Keratinocyte (primary cell): Measurements from ENCODE around the gene DENND11. TPM values are rescaled to one million over a fixed set of nuclear protein-coding genes. Genes with fewer than 3 reads are reported as not detected.

Source experiments
- DNase-seq: peaks from one replicate; pipeline ENCODE4 v3.0.0-alpha.2; 2011; ENCODE audit warnings: low read depth, missing footprints, low spot score
- FAIRE-seq: peaks from 2 replicates; lab custom pipeline; 2011; peaks lifted over from hg19 to GRCh38; lab: Jason Lieb, UNC
- H2AFZ ChIP-seq: 2 replicates; pipeline ENCODE4 v1.6.0; 2012; ENCODE audit warnings: low read length, control low read depth, inconsistent platforms; ENCODE audit not compliant: control insufficient read depth
- H3K27ac ChIP-seq: 2 replicates; pipeline ENCODE4 v1.5.1; 2011; ENCODE audit warnings: low read length; ENCODE audit not compliant: control insufficient read depth, insufficient read depth
- H3K27me3 ChIP-seq: 3 replicates; pipeline ENCODE4 v1.6.0; 2011; ENCODE audit warnings: low read length; ENCODE audit not compliant: control insufficient read depth, insufficient read depth; ENCODE audit errors: extremely low read depth
- H3K36me3 ChIP-seq, 2 experiments: 2 replicates in 1 of 2; 3 replicates in 1 of 2; pipeline ENCODE4 v1.5.1; 2011; ENCODE audit warnings: low read length in 2 of 2, mild to moderate bottlenecking in 1 of 2; ENCODE audit not compliant: control insufficient read depth in 2 of 2, insufficient read depth in 2 of 2; ENCODE audit errors: extremely low read depth in 1 of 2
- H3K4me1 ChIP-seq: 3 replicates; pipeline ENCODE4 v1.5.1; 2011; ENCODE audit warnings: low read length; ENCODE audit not compliant: control insufficient read depth, insufficient read depth; ENCODE audit errors: extremely low read depth
- H3K4me2 ChIP-seq: 3 replicates; pipeline ENCODE4 v1.6.0; 2011; ENCODE audit warnings: low read depth, low read length; ENCODE audit not compliant: control insufficient read depth, insufficient read depth; ENCODE audit errors: extremely low read depth
- H3K4me3 ChIP-seq, 3 experiments: fragments of 200-600 bp in 1 of 3; sonication (generic) in 1 of 3; 2 replicates in 2 of 3; 3 replicates in 1 of 3; pipeline ENCODE4 v1.5.1; 2011 to 2016; ENCODE audit warnings: low read length in 3 of 3, mild to moderate bottlenecking in 3 of 3, control low read depth in 2 of 3, inconsistent platforms in 1 of 3, low read depth in 1 of 3, mixed read lengths in 1 of 3, mixed run types in 1 of 3, moderate library complexity in 1 of 3; ENCODE audit not compliant: control insufficient read depth in 2 of 3, insufficient read depth in 2 of 3; ENCODE audit errors: extremely low read depth in 1 of 3
- H3K79me2 ChIP-seq: 2 replicates; pipeline ENCODE4 v1.6.0; 2012; ENCODE audit warnings: low read length; ENCODE audit not compliant: control insufficient read depth, insufficient read depth
- H3K9ac ChIP-seq: 3 replicates; pipeline ENCODE4 v1.6.0; 2011; ENCODE audit warnings: low read length; ENCODE audit not compliant: control insufficient read depth, insufficient read depth; ENCODE audit errors: extremely low read depth
- H3K9me1 ChIP-seq: 3 replicates; pipeline ENCODE4 v1.6.0; 2011; ENCODE audit warnings: low read length; ENCODE audit not compliant: control insufficient read depth, insufficient read depth; ENCODE audit errors: extremely low read depth
- H3K9me3 ChIP-seq: 2 replicates; pipeline ENCODE4 v1.5.1; 2012; ENCODE audit warnings: low read depth, low read length; ENCODE audit not compliant: control insufficient read depth
- H4K20me1 ChIP-seq: 3 replicates; pipeline ENCODE4 v1.6.0; 2011; ENCODE audit warnings: low read length; ENCODE audit not compliant: control insufficient read depth, insufficient read depth; ENCODE audit errors: extremely low read depth
- EZH2 ChIP-seq: IDR thresholded peaks from one replicate; pipeline ENCODE4 v1.6.1; 2012; ENCODE audit warnings: inconsistent platforms, mild to moderate bottlenecking, low read length, moderate library complexity
- dilution Hi-C: fragments of 300-500 bp; cut with MboI; formaldehyde crosslinking; loops from one replicate; pipeline ENCODE4 v1.7.0; 2020; ENCODE audit warnings: low sequenced_read_pairs; ENCODE audit not compliant: extremely low pct_ligation_motif_present
- polyA plus RNA-seq, 5 experiments: library from polyadenylated mRNA; depleted of rRNA in 3 of 5; stranded (reverse) in 3 of 5; stranded (forward) in 1 of 5; unstranded in 1 of 5; fragments of >200 nt; gene quantifications; 1 replicate in 1 of 5; 2 replicates in 3 of 5; 3 replicates in 1 of 5; pipeline versions ENCODE4 v1.2.1 to v1.2.3, GENCODE V29; 2011 to 2012; ENCODE audit warnings: missing spikeins in 2 of 5, low read depth in 1 of 5, low replicate concordance in 1 of 5
- TF ChIP-seq, protein P1 (sequence below), 3 experiments: IDR thresholded peaks in 1 of 3; conservative IDR thresholded peaks in 1 of 3; optimal IDR thresholded peaks in 1 of 3; 2 replicates in 2 of 3; 3 replicates in 1 of 3; pipeline versions ENCODE3 to v1.5.1; 2011; ENCODE audit warnings: low read length in 3 of 3, mild to moderate bottlenecking in 3 of 3, moderate library complexity in 2 of 3, control low read depth in 1 of 3, inconsistent platforms in 1 of 3; ENCODE audit not compliant: insufficient read depth in 2 of 3; ENCODE audit errors: extremely low read depth in 1 of 3

The DENND11 gene
- polyA plus RNA-seq, 1 donor (not counting 4 experiments of a cell fraction or from before 2014, with no cell fraction given): 5.4 TPM

GRCh38 chr7:141663081-141663849 lies 38.7 kb downstream of the DENND11 start:
- no peak overlapping the region for H3K4me3 ChIP-seq

GRCh38 chr7:141660259-141660658 lies 41.7 kb downstream of the DENND11 start:
- H3K27me3 ChIP-seq: no peaks in the 10 kb centered on the region
- H3K4me1 ChIP-seq: peaks cover 4% of the 10 kb centered on the region
- no peaks in the 10 kb centered on the region for H3K9me1 ChIP-seq
- dilution Hi-C loops: no loop called here
- no peaks in the 10 kb centered on the region for H4K20me1 ChIP-seq
- no peak for FAIRE-seq
- H3K27ac ChIP-seq: no peak overlapping the region
- H3K79me2 ChIP-seq: no peaks in the 10 kb centered on the region
- H2AFZ ChIP-seq: no peak overlapping the region
- H3K4me3 ChIP-seq: no peak overlapping the region
- no peak for DNase-seq
- no peaks in the 10 kb centered on the region for H3K9me3 ChIP-seq
- no peak overlapping the region for H3K9ac ChIP-seq
- H3K36me3 ChIP-seq: peaks cover 2 to 14% of the 10 kb centered on the region in 2 experiments
- H3K4me2 ChIP-seq: no peak overlapping the region
- TF ChIP-seq, protein P1, sequence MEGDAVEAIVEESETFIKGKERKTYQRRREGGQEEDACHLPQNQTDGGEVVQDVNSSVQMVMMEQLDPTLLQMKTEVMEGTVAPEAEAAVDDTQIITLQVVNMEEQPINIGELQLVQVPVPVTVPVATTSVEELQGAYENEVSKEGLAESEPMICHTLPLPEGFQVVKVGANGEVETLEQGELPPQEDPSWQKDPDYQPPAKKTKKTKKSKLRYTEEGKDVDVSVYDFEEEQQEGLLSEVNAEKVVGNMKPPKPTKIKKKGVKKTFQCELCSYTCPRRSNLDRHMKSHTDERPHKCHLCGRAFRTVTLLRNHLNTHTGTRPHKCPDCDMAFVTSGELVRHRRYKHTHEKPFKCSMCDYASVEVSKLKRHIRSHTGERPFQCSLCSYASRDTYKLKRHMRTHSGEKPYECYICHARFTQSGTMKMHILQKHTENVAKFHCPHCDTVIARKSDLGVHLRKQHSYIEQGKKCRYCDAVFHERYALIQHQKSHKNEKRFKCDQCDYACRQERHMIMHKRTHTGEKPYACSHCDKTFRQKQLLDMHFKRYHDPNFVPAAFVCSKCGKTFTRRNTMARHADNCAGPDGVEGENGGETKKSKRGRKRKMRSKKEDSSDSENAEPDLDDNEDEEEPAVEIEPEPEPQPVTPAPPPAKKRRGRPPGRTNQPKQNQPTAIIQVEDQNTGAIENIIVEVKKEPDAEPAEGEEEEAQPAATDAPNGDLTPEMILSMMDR (optimal IDR thresholded peaks at IDR 0.05 in 1 of 3, IDR thresholded peaks at IDR 0.05 in 1 of 3, conservative IDR thresholded peaks at IDR 0.05 in 1 of 3; ENCODE audit: extremely low read depth in 1 of 3, insufficient read depth in 2 of 3, low read length in 3 of 3): no peak
- no peak for TF ChIP-seq EZH2

More at GRCh38 chr7:141663081-141663849, 38.7 kb downstream of the DENND11 start:
- dilution Hi-C loops: no loop called here
- FAIRE-seq (no peak), DNase-seq (no peak)
- no peaks in the 10 kb centered on the region for H3K27me3 ChIP-seq
- H3K9me1 ChIP-seq: no peaks in the 10 kb centered on the region
- no peaks in the 10 kb centered on the region for H3K79me2 ChIP-seq
- H3K4me1 ChIP-seq: peaks cover 4% of the 10 kb centered on the region
- no peak overlapping the region for H3K4me2 ChIP-seq
- peaks cover 2 to 11% of the 10 kb centered on the region in 2 experiments for H3K36me3 ChIP-seq
- TF ChIP-seq, protein P1 (optimal IDR thresholded peaks at IDR 0.05 in 1 of 3, IDR thresholded peaks at IDR 0.05 in 1 of 3, conservative IDR thresholded peaks at IDR 0.05 in 1 of 3; ENCODE audit: extremely low read depth in 1 of 3, insufficient read depth in 2 of 3, low read length in 3 of 3): no peak
- TF ChIP-seq EZH2: no peak
- H3K27ac ChIP-seq: peak overlapping the region; percentile 2
- H3K9me3 ChIP-seq: no peaks in the 10 kb centered on the region
- H4K20me1 ChIP-seq: no peaks in the 10 kb centered on the region
- H2AFZ ChIP-seq: no peak overlapping the region
- H3K9ac ChIP-seq: no peak overlapping the region
